HepG2 (cell line): ENCODE measurements around the gene CYP4F22. TPM values are rescaled to one million over a fixed set of nuclear protein-coding genes. Genes with fewer than 3 reads are reported as not detected.

Source experiments
- ATAC-seq: fragments of 200-7000 bp; cut with Tn5 transposase; 3 replicates; pipeline ENCODE4 v1.9.1; 2020; ENCODE audit warnings: mild to moderate bottlenecking, moderate library complexity
- BruUV-seq: library from RNA; stranded (reverse); fragments of 400-500 nt; replicated peaks from 2 replicates; lab custom pipeline; 2021; lab: Mats Ljungman, UMichigan
- CTCF ChIA-PET: fragments of 300-600 bp; formaldehyde crosslinking; extraction: SDS; loops from one replicate; lab custom pipeline; 2021; ENCODE audit warnings: low total read pairs, inconsistent platforms, low intra/inter-chr PET ratio; lab: Yijun Ruan, JAX
- POLR2A ChIA-PET: fragments of 350-600 bp; sonication (Branson Sonifier 250); formaldehyde crosslinking; loops from one replicate; lab custom pipeline; 2020; ENCODE audit warnings: antibody characterized with exemption, inconsistent platforms; lab: Yijun Ruan, JAX
- DNase-seq: peaks from one replicate; pipeline ENCODE4 v3.0.0-alpha.2; 2015; ENCODE audit warnings: low spot score
- FAIRE-seq: peaks from 3 replicates; lab custom pipeline; 2011; peaks lifted over from hg19 to GRCh38; lab: Jason Lieb, UNC
- H2AFZ ChIP-seq: one replicate; pipeline ENCODE4 v1.6.1; 2011; ENCODE audit warnings: low read length, inconsistent platforms
- H3K27ac ChIP-seq: fragments of 300-600 bp; 3 replicates; pipeline ENCODE4 v1.8.0; 2011; ENCODE audit warnings: mixed run types, mild to moderate bottlenecking, mixed read lengths, low read length, inconsistent platforms; ENCODE audit not compliant: insufficient read depth; ENCODE audit errors: extremely low read length
- H3K27me3 ChIP-seq, 2 experiments: fragments of 200-600 bp in 1 of 2; 2 replicates in 1 of 2; 3 replicates in 1 of 2; pipeline versions ENCODE4 v1.6.0 to v1.8.0; 2011; ENCODE audit warnings: low read length in 2 of 2, mild to moderate bottlenecking in 2 of 2, moderate library complexity in 2 of 2, inconsistent platforms in 1 of 2; ENCODE audit not compliant: insufficient read depth in 2 of 2, control insufficient read depth in 1 of 2
- H3K36me3 ChIP-seq, 2 experiments: fragments of 200-600 bp in 1 of 2; replicated peaks in 1 of 2; 2 replicates in 1 of 2; 3 replicates in 1 of 2; pipeline versions ENCODE4 v1.5.1 to v1.8.0; 2011; ENCODE audit warnings: low read length in 2 of 2, inconsistent platforms in 1 of 2; ENCODE audit not compliant: insufficient read depth in 2 of 2, control insufficient read depth in 1 of 2
- H3K4me1 ChIP-seq: 2 replicates; pipeline ENCODE4 v1.5.1; 2012; ENCODE audit warnings: low read length, inconsistent platforms; ENCODE audit not compliant: insufficient read depth
- H3K4me2 ChIP-seq: 2 replicates; pipeline ENCODE4 v1.6.0; 2011; ENCODE audit warnings: low read depth, low read length, inconsistent platforms
- H3K4me3 ChIP-seq, 3 experiments: fragments of 200-600 bp in 1 of 3; sonication (generic), shearing (Covaris generic) in 1 of 3; replicated peaks in 1 of 3; 2 replicates each; pipeline ENCODE4 v1.5.1; 2011 to 2016; ENCODE audit warnings: low read length in 3 of 3, inconsistent platforms in 2 of 3, low read depth in 2 of 3, mild to moderate bottlenecking in 2 of 3, control low read depth in 1 of 3, mixed read lengths in 1 of 3; ENCODE audit not compliant: insufficient read depth in 1 of 3
- H3K79me2 ChIP-seq: one replicate; pipeline ENCODE4 v1.6.1; 2011; ENCODE audit warnings: low read length, inconsistent platforms; ENCODE audit not compliant: insufficient read depth
- H3K9ac ChIP-seq: 2 replicates; pipeline ENCODE4 v1.6.0; 2011; ENCODE audit warnings: mild to moderate bottlenecking, low read depth, low read length, inconsistent platforms; ENCODE audit not compliant: insufficient read depth
- H3K9me3 ChIP-seq: 2 replicates; pipeline ENCODE4 v1.5.1; 2012; ENCODE audit warnings: mild to moderate bottlenecking, low read length
- H4K20me1 ChIP-seq: 2 replicates; pipeline ENCODE4 v1.6.0; 2011; ENCODE audit warnings: inconsistent platforms, mild to moderate bottlenecking, low read length, moderate library complexity; ENCODE audit not compliant: insufficient read depth
- CCDC6 ChIP-seq: sonication (generic); formaldehyde crosslinking; IDR thresholded peaks from 2 replicates; pipeline ENCODE4 v1.8.1; 2022; ENCODE audit warnings: mild to moderate bottlenecking, missing genetic modification reagents, moderate library complexity
- CEBPB ChIP-seq: IDR thresholded peaks from 2 replicates; pipeline ENCODE4 v1.6.1; 2011; ENCODE audit warnings: low read depth, low read length, improper control_type of control experiment, borderline replicate concordance
- KDM6A ChIP-seq: IDR thresholded peaks from 2 replicates; pipeline ENCODE4 v1.6.1; 2016; ENCODE audit warnings: low read depth
- MAX ChIP-seq: IDR thresholded peaks from 2 replicates; pipeline ENCODE4 v1.6.1; 2012; ENCODE audit warnings: inconsistent platforms
- SMARCE1 ChIP-seq: fragments of 450-650 bp; IDR thresholded peaks from 2 replicates; pipeline ENCODE4 v1.6.1; 2017; ENCODE audit warnings: borderline replicate concordance
- THYN1 ChIP-seq: sonication (generic); formaldehyde crosslinking; IDR thresholded peaks from 2 replicates; pipeline ENCODE4 v1.8.1; 2023; ENCODE audit warnings: low read depth, mild to moderate bottlenecking, moderate library complexity, missing genetic modification reagents, borderline replicate concordance
- ZNF446 ChIP-seq: sonication (generic); formaldehyde crosslinking; IDR thresholded peaks from 2 replicates; pipeline ENCODE4 v1.5.0; 2020; ENCODE audit warnings: mild to moderate bottlenecking, missing genetic modification reagents
- ZNF607 ChIP-seq: sonication (generic); formaldehyde crosslinking; IDR thresholded peaks from 2 replicates; pipeline ENCODE4 v1.5.1; 2020; ENCODE audit warnings: missing genetic modification reagents, mild to moderate bottlenecking, borderline replicate concordance
- ZNF740 ChIP-seq: sonication (generic); formaldehyde crosslinking; IDR thresholded peaks from 2 replicates; pipeline ENCODE4 v1.4.0; 2020; ENCODE audit warnings: missing genetic modification reagents
- WGBS: methylation state at CpG from one replicate; pipeline ENCODE4 v1.1.6; 2017; ENCODE audit warnings: low lambda C conversion rate; 5-methylcytosine and 5-hydroxymethylcytosine counted together
- in situ Hi-C: cut with HindIII; loops from 2 replicates; pipeline ENCODE4 v1.10.0; 2017; ENCODE audit warnings: low pct_unique_long_range_greater_than_20kb; ENCODE audit not compliant: extremely low pct_ligation_motif_present
- intact Hi-C: fragments of 100-400 bp; cut with micrococcal nuclease; formaldehyde crosslinking; loops from one replicate; pipeline ENCODE4 v1.10.0; 2022; ENCODE audit not compliant: unreplicated experiment
- polyA plus RNA-seq, 8 experiments: library from polyadenylated mRNA; depleted of rRNA in 3 of 8; stranded (reverse) in 7 of 8; unstranded in 1 of 8; fragments of >200 nt; fragmentation: Illumina TruSeq in 4 of 8; extraction: Trizol in 4 of 8; gene quantifications; 2 replicates each; pipeline versions ENCODE4 v1.2.1 to v1.2.3, GENCODE V29; 2011 to 2016; ENCODE audit warnings: low read depth in 4 of 8, missing spikeins in 1 of 8, mixed read lengths in 1 of 8; ENCODE audit not compliant: insufficient read depth in 1 of 8
- total RNA-seq, 5 experiments: library from RNA; depleted of rRNA; stranded (reverse); fragments of >200 nt; fragmentation: Illumina TruSeq; extraction: Trizol; gene quantifications; 2 replicates each; pipeline ENCODE4 v1.2.3, GENCODE V29; 2016; ENCODE audit warnings: low read depth in 1 of 5
- TF ChIP-seq, protein P1 (sequence below): sonication (generic); formaldehyde crosslinking; IDR thresholded peaks from 2 replicates; pipeline ENCODE4 v1.4.0; 2020; ENCODE audit warnings: missing genetic modification reagents

CYP4F22 gene
- total and polyA plus RNA-seq, 2 of the 13 experiments (the other 11 are each of a cell fraction or from before 2014, with no cell fraction given), result 0.05 TPM; not detected in 1

DNA sequence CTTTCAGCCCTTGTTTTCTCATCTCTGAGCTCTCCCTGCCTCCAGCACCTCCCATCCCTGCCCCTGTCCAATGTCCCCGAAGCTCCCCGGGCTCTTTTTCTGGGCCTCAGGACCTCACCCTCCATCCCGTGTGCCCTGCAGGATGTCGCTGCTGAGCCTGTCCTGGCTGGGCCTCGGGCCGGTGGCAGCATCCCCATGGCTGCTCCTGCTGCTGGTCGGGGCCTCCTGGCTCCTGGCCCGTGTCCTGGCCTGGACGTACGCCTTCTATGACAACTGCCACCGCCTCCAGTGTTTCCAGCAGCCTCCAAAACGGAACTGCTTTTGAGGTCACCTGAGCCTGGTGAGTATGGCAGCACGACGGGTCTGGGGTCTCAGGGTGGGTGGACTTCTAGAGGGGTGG lies 55.6 kb downstream of the CYP4F22 start:
- CTCF ChIA-PET, result no interaction called here
- H3K4me3 ChIP-seq, result peak overlapping the region in 1 of 3 experiments; percentile 53; a peak in 2 of 6 replicates

More for the DNA sequence above, 55.6 kb downstream of the CYP4F22 start:
- no peak for TF ChIP-seq ZNF446 (CRISPR knock-in tag)
- no peak for TF ChIP-seq CEBPB
- TF ChIP-seq MAX, result no peak
- TF ChIP-seq KDM6A, result no peak
- no peak for TF ChIP-seq SMARCE1
- TF ChIP-seq THYN1 (CRISPR knock-in tag), result no peak
- TF ChIP-seq ZNF607 (CRISPR knock-in tag), result no peak
- TF ChIP-seq CCDC6 (CRISPR knock-in tag), result no peak
- no peak for TF ChIP-seq ZNF740 (CRISPR knock-in tag)
- TF ChIP-seq, protein P1, sequence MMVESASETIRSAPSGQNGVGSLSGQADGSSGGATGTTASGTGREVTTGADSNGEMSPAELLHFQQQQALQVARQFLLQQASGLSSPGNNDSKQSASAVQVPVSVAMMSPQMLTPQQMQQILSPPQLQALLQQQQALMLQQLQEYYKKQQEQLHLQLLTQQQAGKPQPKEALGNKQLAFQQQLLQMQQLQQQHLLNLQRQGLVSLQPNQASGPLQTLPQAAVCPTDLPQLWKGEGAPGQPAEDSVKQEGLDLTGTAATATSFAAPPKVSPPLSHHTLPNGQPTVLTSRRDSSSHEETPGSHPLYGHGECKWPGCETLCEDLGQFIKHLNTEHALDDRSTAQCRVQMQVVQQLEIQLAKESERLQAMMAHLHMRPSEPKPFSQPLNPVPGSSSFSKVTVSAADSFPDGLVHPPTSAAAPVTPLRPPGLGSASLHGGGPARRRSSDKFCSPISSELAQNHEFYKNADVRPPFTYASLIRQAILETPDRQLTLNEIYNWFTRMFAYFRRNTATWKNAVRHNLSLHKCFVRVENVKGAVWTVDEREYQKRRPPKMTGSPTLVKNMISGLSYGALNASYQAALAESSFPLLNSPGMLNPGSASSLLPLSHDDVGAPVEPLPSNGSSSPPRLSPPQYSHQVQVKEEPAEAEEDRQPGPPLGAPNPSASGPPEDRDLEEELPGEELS (CRISPR knock-in tag), result no peak
- H3K36me3 ChIP-seq, result no peaks in the 10 kb centered on the region
- no peaks in the 10 kb centered on the region for H4K20me1 ChIP-seq
- DNase-seq (no peak), FAIRE-seq (no peak), ATAC-seq (peak; percentile 50)
- BruUV-seq, result no TSS peak
- no peaks in the 10 kb centered on the region for H3K27me3 ChIP-seq
- no peaks in the 10 kb centered on the region for H3K9me3 ChIP-seq
- no peak overlapping the region for H3K27ac ChIP-seq
- peaks cover 35% of the 10 kb centered on the region for H3K4me1 ChIP-seq
- H3K79me2 ChIP-seq, result no peaks in the 10 kb centered on the region
- WGBS, result 9% methylated on average over 12 of the region's 14 CpGs
- no peak overlapping the region for H3K9ac ChIP-seq
- no peak overlapping the region for H2AFZ ChIP-seq
- POLR2A ChIA-PET, result interaction anchor here (1.4 kb wide), 1 partner anchor 145 kb away, joined by 3 read pairs; the partner anchor contains the start of gene AKAP8L
- H3K4me2 ChIP-seq, result peak overlapping the region; percentile 67
- intact Hi-C loops, result no loop called here
- in situ Hi-C loops, result loop anchor here (25.0 kb wide), 1 partner anchor 477 kb away; the partner anchor contains the start of gene OR1I1
